K562 (cell line): ENCODE measurements around the gene KLK6. TPM values are rescaled to one million over a fixed set of nuclear protein-coding genes. Genes with fewer than 3 reads are reported as not detected.
A peak's percentile ranks its signal among the peaks of the same experiment; 100 is the strongest.

ENCODE experiments used
- ASH1L ChIP-seq: fragments of 450-650 bp; IDR thresholded peaks from 2 replicates; pipeline ENCODE4 v1.6.1; 2018; ENCODE audit warnings: borderline replicate concordance, mild to moderate bottlenecking, low read depth; ENCODE audit not compliant: partially characterized antibody
- ATF3 ChIP-seq, 2 experiments: fragments of 450-650 bp in 1 of 2; sonication (generic) in 1 of 2; formaldehyde crosslinking in 1 of 2; IDR thresholded peaks in 1 of 2; conservative IDR thresholded peaks in 1 of 2; 2 replicates each; pipeline versions ENCODE4 v1.6.1 to v1.8.1; 2016 to 2023; ENCODE audit warnings: mild to moderate bottlenecking in 2 of 2, moderate library complexity in 2 of 2, inconsistent platforms in 1 of 2, missing genetic modification reagents in 1 of 2
- C11orf30 ChIP-seq: fragments of 450-650 bp; IDR thresholded peaks from 2 replicates; pipeline ENCODE4 v1.6.1; 2016; ENCODE audit warnings: low read depth, mild to moderate bottlenecking
- ETS2 ChIP-seq: IDR thresholded peaks from 2 replicates; pipeline ENCODE4 v1.6.1; 2016; ENCODE audit warnings: borderline replicate concordance, missing genetic modification characterization, mild to moderate bottlenecking, moderate library complexity, missing compliant biosample characterization; ENCODE audit not compliant: poor library complexity, severe bottlenecking
- FOXK2 ChIP-seq, 2 experiments: fragments of 450-650 bp; IDR thresholded peaks in 1 of 2; conservative IDR thresholded peaks in 1 of 2; 2 replicates each; pipeline ENCODE4 v1.6.1; 2016; ENCODE audit warnings: low read depth in 2 of 2, mild to moderate bottlenecking in 1 of 2
- KHSRP ChIP-seq: fragments of 450-650 bp; IDR thresholded peaks from 2 replicates; pipeline ENCODE4 v1.6.1; 2017
- MEF2D ChIP-seq: conservative IDR thresholded peaks from 2 replicates; pipeline ENCODE4 v1.6.1; 2016; ENCODE audit warnings: low read depth, missing genetic modification characterization, missing compliant biosample characterization
- NBN ChIP-seq: fragments of 450-650 bp; IDR thresholded peaks from 2 replicates; pipeline ENCODE4 v1.6.1; 2016; ENCODE audit warnings: low read depth, mild to moderate bottlenecking
- RBM15 ChIP-seq: fragments of 200-400 bp; formaldehyde crosslinking; IDR thresholded peaks from 2 replicates; pipeline ENCODE4 v1.6.1; 2018; ENCODE audit warnings: mild to moderate bottlenecking, low read length, moderate library complexity; ENCODE audit not compliant: insufficient read depth
- SMAD3 ChIP-seq: fragments of 450-650 bp; formaldehyde crosslinking; conservative IDR thresholded peaks from 2 replicates; pipeline ENCODE4 v1.4.0; 2020; ENCODE audit warnings: mild to moderate bottlenecking
- TSHZ1 ChIP-seq: fragments of 250-450 bp; sonication (Bioruptor Pico); IDR thresholded peaks from 2 replicates; pipeline ENCODE4 v1.4.0; 2020; ENCODE audit warnings: mild to moderate bottlenecking, moderate library complexity
- USF2 ChIP-seq: sonication (generic); formaldehyde crosslinking; IDR thresholded peaks from 2 replicates; pipeline ENCODE4 v1.5.0; 2020; ENCODE audit warnings: missing genetic modification reagents
- ZBTB34 ChIP-seq: fragments of 250-450 bp; sonication (Bioruptor Pico); IDR thresholded peaks from 2 replicates; pipeline ENCODE4 v1.8.0; 2021; ENCODE audit warnings: mild to moderate bottlenecking, moderate library complexity
- ZBTB7A ChIP-seq: IDR thresholded peaks from 2 replicates; pipeline ENCODE4 v1.6.1; 2011; ENCODE audit warnings: low read depth, mild to moderate bottlenecking, low read length, moderate library complexity, borderline replicate concordance; ENCODE audit not compliant: control insufficient read depth
- ZNF253 ChIP-seq: fragments of 250-450 bp; sonication (Bioruptor Pico); conservative IDR thresholded peaks from 2 replicates; pipeline ENCODE4 v1.6.1; 2021; ENCODE audit warnings: mild to moderate bottlenecking
- ZNF311 ChIP-seq: fragments of 250-450 bp; sonication (Bioruptor Pico); IDR thresholded peaks from 2 replicates; pipeline ENCODE4 v1.4.0; 2020; ENCODE audit warnings: mild to moderate bottlenecking, moderate library complexity
- ZNF316 ChIP-seq: fragments of 450-650 bp; IDR thresholded peaks from 2 replicates; pipeline ENCODE4 v1.6.1; 2016
- ZNF518B ChIP-seq: fragments of 250-450 bp; sonication (Bioruptor Pico); IDR thresholded peaks from 2 replicates; pipeline ENCODE4 v1.5.0; 2021; ENCODE audit warnings: mild to moderate bottlenecking, moderate library complexity
- polyA plus RNA-seq, 8 experiments: library from polyadenylated mRNA; depleted of rRNA in 4 of 8; stranded (reverse) in 5 of 8; unstranded in 3 of 8; fragments of >200 nt; fragmentation: Nextera tagmentation in 2 of 8; fragmentation: Illumina TruSeq in 1 of 8; extraction: Ambion mirVana in 2 of 8; extraction: Trizol in 1 of 8; gene quantifications; 2 replicates each; pipeline versions ENCODE4 v1.2.1 to v1.2.3, GENCODE V29; 2011 to 2014; ENCODE audit warnings: inconsistent platforms in 1 of 8, missing spikeins in 1 of 8
- total RNA-seq, 7 experiments: library from RNA; depleted of rRNA in 6 of 7; stranded (reverse); fragments of >200 nt in 6 of 7; fragmentation: Illumina TruSeq in 2 of 7; extraction: Trizol in 2 of 7; gene quantifications; 2 replicates each; pipeline versions ENCODE4 v1.2.1 to v1.2.3, GENCODE V29; 2011 to 2021; ENCODE audit warnings: low replicate concordance in 1 of 7

Gene KLK6
- total and polyA plus RNA-seq, 9 of the 15 experiments (the other 6 are each of a cell fraction or from before 2014, with no cell fraction given): not detected

GRCh38 chr19:50994129-50994528 lies 24.7 kb upstream of the KLK6 start (continued):
- TF ChIP-seq ATF3 (IDR thresholded peaks at IDR 0.05) (0 out of 2 replicates have a peak, but pooled peaks have one; percentile 11), ATF3 (CRISPR knock-in tag; conservative IDR thresholded peaks at IDR 0.05) (no peak), ZNF518B (no peak), RBM15 (no peak), ZNF311 (CRISPR knock-in tag) (no peak), TSHZ1 (CRISPR knock-in tag) (no peak), ZNF253 (CRISPR knock-in tag) (no peak), SMAD3 (CRISPR knock-in tag) (no peak), ZBTB7A (no peak), KHSRP (no peak), USF2 (CRISPR knock-in tag) (peak; percentile 94), ZBTB34 (CRISPR knock-in tag) (no peak), ETS2 (tag) (no peak), C11orf30 (peak; percentile 34; the same call in 1 of the 2 replicates), NBN (no peak), ZNF316 (no peak), FOXK2 (conservative IDR thresholded peaks at IDR 0.05 in 1 of 2, IDR thresholded peaks at IDR 0.05 in 1 of 2; ENCODE audit: low read depth in 2 of 2) (no peak), ASH1L (peak; percentile 76), MEF2D (tag) (no peak)
